Right kidney (tissue), 1 donor: ENCODE data around the gene FCER2.

Experiments
- DNase-seq: peaks from one replicate; pipeline ENCODE4 v3.0.0-alpha.2; 2016

FCER2 gene

GRCh38 chr19:7733376-7733775 is 31.4 kb upstream of the FCER2 start:
- no peak for DNase-seq

GRCh38 chr19:7732045-7732444 is 30.1 kb upstream of the FCER2 start, which contains the start of gene CLEC4G:
Gene CLEC4G, minus strand, starts transcription at chr19:7732110. Its CDS starts 8 bp downstream, at chr19:7732102.
- DNase-seq: no peak

- DNase-seq: no peak
These were observed 29.7 kb upstream of the FCER2 start for GRCh38 chr19:7731615-7732014.

GRCh38 chr19:7731218-7731595 is 29.3 kb upstream of the FCER2 start:
- no peak for DNase-seq

- DNase-seq: no peak
These were observed 28.6 kb upstream of the FCER2 start for GRCh38 chr19:7730286-7731217.

- DNase-seq: no peak
These were observed 27.9 kb upstream of the FCER2 start for GRCh38 chr19:7729831-7730285.

- DNase-seq: no peak
These were observed 27.3 kb upstream of the FCER2 start for GRCh38 chr19:7729211-7729610.

GRCh38 chr19:7725791-7726190 is 23.9 kb upstream of the FCER2 start:
- DNase-seq: no peak

- no peak for DNase-seq
These were observed 20.3 kb upstream of the FCER2 start for GRCh38 chr19:7722231-7722651.

GRCh38 chr19:7720351-7720750 is 18.4 kb upstream of the FCER2 start:
- no peak for DNase-seq

GRCh38 chr19:7718668-7719067 is 16.7 kb upstream of the FCER2 start:
- no peak for DNase-seq

- no peak for DNase-seq
These were observed 14.8 kb upstream of the FCER2 start for GRCh38 chr19:7716762-7717161.

- no peak for DNase-seq
These were observed 13.7 kb upstream of the FCER2 start for GRCh38 chr19:7715671-7716070.

GRCh38 chr19:7710616-7711015 is 8.7 kb upstream of the FCER2 start:
- no peak for DNase-seq

- DNase-seq: no peak
These were observed 8.1 kb upstream of the FCER2 start for GRCh38 chr19:7709932-7710460.

- no peak for DNase-seq
These were observed 5.1 kb upstream of the FCER2 start for GRCh38 chr19:7706955-7707456.

- DNase-seq: no peak
These were observed 4.4 kb upstream of the FCER2 start for GRCh38 chr19:7706188-7706954.

GRCh38 chr19:7705387-7706187 is 3.7 kb upstream of the FCER2 start:
- no peak for DNase-seq

GRCh38 chr19:7704280-7705060 is 2.5 kb upstream of the FCER2 start:
- no peak for DNase-seq

- DNase-seq: no peak
These were observed 1.4 kb upstream of the FCER2 start for GRCh38 chr19:7703332-7703731.

- no peak for DNase-seq
These were observed 780 bp downstream of the FCER2 start for GRCh38 chr19:7701049-7701653.
